NCI-H146 treated with DMSO at 0.1 percent for 48 hours (cell line): ENCODE data around the gene ORM2.

Source experiments
- DNase-seq: peaks from one replicate; lab custom pipeline; 2025; ENCODE audit not compliant: unreplicated experiment; lab: John Stamatoyannopoulos, UW

Gene ORM2

GRCh38 chr9:114291886-114292590 is 37.6 kb upstream of the ORM2 start:
- no peak for DNase-seq

- no peak for DNase-seq
Observed at GRCh38 chr9:114294664-114295063, 35.0 kb upstream of the ORM2 start.

GRCh38 chr9:114296338-114296737 is 33.3 kb upstream of the ORM2 start:
- no peak for DNase-seq

GRCh38 chr9:114299286-114300152 is 30.1 kb upstream of the ORM2 start:
- DNase-seq = no peak

GRCh38 chr9:114300153-114300845 is 29.4 kb upstream of the ORM2 start:
- DNase-seq = no peak

- DNase-seq = no peak
Observed at GRCh38 chr9:114300846-114301797, 28.5 kb upstream of the ORM2 start.

GRCh38 chr9:114301798-114302565 is 27.7 kb upstream of the ORM2 start:
- DNase-seq = no peak

GRCh38 chr9:114302727-114303126 is 26.9 kb upstream of the ORM2 start:
- no peak for DNase-seq

- no peak for DNase-seq
Observed at GRCh38 chr9:114303571-114303970, 26.1 kb upstream of the ORM2 start.

GRCh38 chr9:114303977-114304376 is 25.7 kb upstream of the ORM2 start:
- DNase-seq = no peak

- no peak for DNase-seq
Observed at GRCh38 chr9:114304416-114305188, 25.1 kb upstream of the ORM2 start.

GRCh38 chr9:114307899-114308267 is 21.8 kb upstream of the ORM2 start:
- no peak for DNase-seq

- no peak for DNase-seq
Observed at GRCh38 chr9:114308361-114308950, 21.2 kb upstream of the ORM2 start.

GRCh38 chr9:114309096-114309495 is 20.6 kb upstream of the ORM2 start:
- no peak for DNase-seq

- DNase-seq = no peak
Observed at GRCh38 chr9:114310471-114311450, 18.9 kb upstream of the ORM2 start.

- DNase-seq = no peak
Observed at GRCh38 chr9:114311571-114312512, 17.8 kb upstream of the ORM2 start.

GRCh38 chr9:114312513-114312875 is 17.2 kb upstream of the ORM2 start:
- no peak for DNase-seq
